ENCODE measurements around the gene NCBP2L. TPM values are rescaled to one million over a fixed set of nuclear protein-coding genes. Genes with fewer than 3 reads are reported as not detected.

Gene NCBP2L
- 1.0 TPM for total RNA-seq

GRCh38 chrX:107777536-107777832, at the start of gene NCBP2L:
NCBP2L (plus strand) TSS chrX:107777733; CDS start chrX:107794221, 16,488 bp downstream.
- Histone ChIP-seq H3K27ac (ENCODE audit: low read depth, low read length) (peak within 1 kb of the TSS; percentile 72), H3K27me3 (ENCODE audit: control insufficient read depth in 3 of 3, insufficient read depth in 3 of 3, low read length in 3 of 3) (peaks cover 0 to 10% (median 0%) of the 10 kb centered on the region in 3 donors), H3K9ac (ENCODE audit: low read depth in 1 of 3, low read length in 3 of 3) (peak within 1 kb of the TSS in 1 of 3 donors; percentile 86)

DNA sequence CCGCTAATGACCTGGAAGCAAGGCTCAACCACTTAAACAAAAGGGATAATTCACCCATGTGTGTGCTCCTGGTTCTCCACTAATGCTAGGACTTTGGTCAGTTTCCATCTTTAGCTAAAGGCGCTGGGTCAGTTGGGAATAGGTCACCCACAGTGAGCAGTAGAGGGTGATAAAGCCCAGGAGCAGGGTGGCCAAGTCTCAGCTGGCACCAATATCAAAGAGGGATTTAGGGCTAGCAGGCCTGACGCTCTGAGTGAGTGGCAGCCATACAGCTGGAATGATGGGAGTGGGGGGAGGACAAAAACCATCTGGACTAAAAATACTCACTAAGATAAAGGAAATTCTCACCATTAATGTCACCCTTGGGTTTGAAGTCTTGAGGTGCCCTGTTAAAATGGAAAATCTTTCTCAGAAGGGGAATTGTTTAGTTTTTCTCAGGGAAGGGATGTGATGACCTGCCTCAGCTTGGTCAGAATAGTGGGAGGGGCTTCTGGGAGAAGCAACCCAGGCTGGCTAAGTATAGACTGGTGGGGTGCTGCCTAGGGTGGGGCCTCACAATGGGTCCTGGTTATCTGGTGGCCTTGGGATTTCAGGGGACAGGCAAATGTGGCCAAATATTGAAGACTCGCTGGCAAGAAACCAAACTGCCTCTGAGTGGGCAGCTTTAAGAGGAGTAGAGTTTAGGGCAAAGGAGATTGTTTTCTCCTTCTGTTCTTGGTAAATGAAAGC, 49.0 kb upstream of the NCBP2L start:
- Histone ChIP-seq H3K27ac (ENCODE audit: low read depth, low read length) (peak overlapping the region; percentile 81), H3K4me3 (ENCODE audit: low read length in 3 of 3) (no peak overlapping the region), H3K27me3 (ENCODE audit: control insufficient read depth in 3 of 3, insufficient read depth in 3 of 3, low read length in 3 of 3) (peaks cover 0 to 7% (median 0%) of the 10 kb centered on the region in 3 donors), H3K36me3 (ENCODE audit: control insufficient read depth in 3 of 3, insufficient read depth in 3 of 3, low read length in 3 of 3) (no peaks in the 10 kb centered on the region), H3K9ac (ENCODE audit: low read depth in 1 of 3, low read length in 3 of 3) (peak overlapping the region in 2 of 3 donors; percentile 10 to 62), H3K4me1 (ENCODE audit: control insufficient read depth in 3 of 3, insufficient read depth in 3 of 3, low read length in 3 of 3) (peaks cover 84 to 94% (median 93%) of the 10 kb centered on the region in 3 donors), H3K9me3 (ENCODE audit: control insufficient read depth in 3 of 3, low read length in 3 of 3) (no peaks in the 10 kb centered on the region)

More at GRCh38 chrX:107777536-107777832, at the start of gene NCBP2L:
- peaks cover 11 to 23% (median 13%) of the 10 kb centered on the region in 3 donors for H3K4me1 ChIP-seq (ENCODE audit: control insufficient read depth in 3 of 3, insufficient read depth in 3 of 3, low read length in 3 of 3)
- H3K9me3 ChIP-seq (ENCODE audit: control insufficient read depth in 3 of 3, low read length in 3 of 3): no peaks in the 10 kb centered on the region
- peak within 1 kb of the TSS; percentile 74 to 80 (median 75) for H3K4me3 ChIP-seq (ENCODE audit: low read length in 3 of 3)
- no peaks in the 10 kb centered on the region for H3K36me3 ChIP-seq (ENCODE audit: control insufficient read depth in 3 of 3, insufficient read depth in 3 of 3, low read length in 3 of 3)

DNA sequence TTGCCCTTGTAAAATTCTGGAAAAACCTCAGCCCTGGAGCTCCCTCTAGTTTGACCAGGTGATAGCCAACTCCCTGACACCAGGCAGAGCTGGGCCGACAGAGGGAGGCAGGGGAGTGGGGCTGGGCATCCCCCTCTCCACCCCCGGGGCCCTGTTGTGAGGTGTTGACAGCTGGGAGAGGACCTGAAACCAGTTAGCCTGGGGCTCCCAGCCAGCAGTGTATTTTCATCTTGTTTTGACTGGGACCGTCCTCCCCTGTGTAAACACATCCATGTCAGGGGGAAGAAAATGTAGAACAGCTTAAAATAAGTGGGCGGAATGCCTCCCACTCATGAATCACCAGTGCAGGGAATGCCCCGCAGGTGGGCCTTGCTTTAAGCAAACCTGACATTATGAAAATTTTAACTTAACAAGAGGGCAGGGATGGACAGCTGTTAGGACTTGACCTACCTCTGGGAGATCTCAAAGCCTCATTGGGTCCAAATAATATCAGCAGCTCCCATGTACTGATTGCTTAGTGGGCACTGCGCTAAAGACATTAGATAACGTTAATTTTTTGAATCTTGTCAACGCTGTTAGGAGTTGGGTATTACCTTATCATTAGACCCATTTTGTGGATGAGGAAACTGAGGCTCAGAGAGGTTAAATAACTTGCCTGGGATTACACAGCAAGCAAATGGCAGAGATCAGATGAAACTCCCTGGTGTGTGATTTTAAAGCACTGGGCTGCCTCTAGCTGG, 47.8 kb upstream of the NCBP2L start:
- Histone ChIP-seq H3K4me1 (ENCODE audit: control insufficient read depth in 3 of 3, insufficient read depth in 3 of 3, low read length in 3 of 3) (peaks cover 86 to 93% (median 91%) of the 10 kb centered on the region in 3 donors), H3K9ac (ENCODE audit: low read depth in 1 of 3, low read length in 3 of 3) (peak overlapping the region in 2 of 3 donors; percentile 10 to 62), H3K9me3 (ENCODE audit: control insufficient read depth in 3 of 3, low read length in 3 of 3) (no peaks in the 10 kb centered on the region), H3K36me3 (ENCODE audit: control insufficient read depth in 3 of 3, insufficient read depth in 3 of 3, low read length in 3 of 3) (no peaks in the 10 kb centered on the region), H3K27ac (ENCODE audit: low read depth, low read length) (peak overlapping the region; percentile 81), H3K4me3 (ENCODE audit: low read length in 3 of 3) (no peak overlapping the region), H3K27me3 (ENCODE audit: control insufficient read depth in 3 of 3, insufficient read depth in 3 of 3, low read length in 3 of 3) (no peaks in the 10 kb centered on the region)

DNA sequence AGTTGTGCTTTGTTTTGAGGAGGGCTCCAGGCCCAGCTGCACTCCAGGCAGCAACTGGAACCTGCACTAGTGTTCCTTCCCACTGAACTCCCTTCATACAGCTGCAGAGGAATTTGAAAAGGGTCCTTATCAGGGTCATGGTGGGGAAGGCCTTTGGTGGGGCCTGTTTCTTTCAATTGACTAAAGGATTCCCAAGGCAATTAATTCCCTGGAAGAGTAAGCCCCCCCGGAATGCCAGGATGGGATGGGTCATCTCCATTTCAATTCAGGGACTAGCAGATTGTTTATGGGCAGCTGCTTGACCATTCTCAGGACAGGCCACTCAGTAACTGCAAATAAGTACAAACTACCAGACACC, 47.3 kb upstream of the NCBP2L start:
- H3K4me1 ChIP-seq (ENCODE audit: control insufficient read depth in 3 of 3, insufficient read depth in 3 of 3, low read length in 3 of 3): peaks cover 85 to 90% (median 86%) of the 10 kb centered on the region in 3 donors

GRCh38 chrX:107730991-107731766, 46.4 kb upstream of the NCBP2L start:
- H3K27me3 ChIP-seq (ENCODE audit: control insufficient read depth in 3 of 3, insufficient read depth in 3 of 3, low read length in 3 of 3): no peaks in the 10 kb centered on the region
- H3K27ac ChIP-seq (ENCODE audit: low read depth, low read length): peak overlapping the region; percentile 81
- peak overlapping the region in 2 of 3 donors; percentile 34 to 62 for H3K9ac ChIP-seq (ENCODE audit: low read depth in 1 of 3, low read length in 3 of 3)
- H3K4me1 ChIP-seq (ENCODE audit: control insufficient read depth in 3 of 3, insufficient read depth in 3 of 3, low read length in 3 of 3): peaks cover 79 to 90% (median 81%) of the 10 kb centered on the region in 3 donors
- H3K36me3 ChIP-seq (ENCODE audit: control insufficient read depth in 3 of 3, insufficient read depth in 3 of 3, low read length in 3 of 3): no peaks in the 10 kb centered on the region
- peak overlapping the region; percentile 30 to 56 (median 34) for H3K4me3 ChIP-seq (ENCODE audit: low read length in 3 of 3)
- H3K9me3 ChIP-seq (ENCODE audit: control insufficient read depth in 3 of 3, low read length in 3 of 3): no peaks in the 10 kb centered on the region

More for the DNA sequence above, 47.3 kb upstream of the NCBP2L start:
- Histone ChIP-seq H3K36me3 (ENCODE audit: control insufficient read depth in 3 of 3, insufficient read depth in 3 of 3, low read length in 3 of 3) (no peaks in the 10 kb centered on the region), H3K9ac (ENCODE audit: low read depth in 1 of 3, low read length in 3 of 3) (peak overlapping the region in 1 of 3 donors; percentile 62), H3K27ac (ENCODE audit: low read depth, low read length) (peak overlapping the region; percentile 81), H3K27me3 (ENCODE audit: control insufficient read depth in 3 of 3, insufficient read depth in 3 of 3, low read length in 3 of 3) (no peaks in the 10 kb centered on the region), H3K9me3 (ENCODE audit: control insufficient read depth in 3 of 3, low read length in 3 of 3) (no peaks in the 10 kb centered on the region), H3K4me3 (ENCODE audit: low read length in 3 of 3) (no peak overlapping the region)

- no peaks in the 10 kb centered on the region for H3K36me3 ChIP-seq (ENCODE audit: control insufficient read depth in 3 of 3, insufficient read depth in 3 of 3, low read length in 3 of 3)
- H3K4me3 ChIP-seq (ENCODE audit: low read length in 3 of 3): peak overlapping the region; percentile 30 to 56 (median 34)
- peaks cover 72 to 83% (median 74%) of the 10 kb centered on the region in 3 donors for H3K4me1 ChIP-seq (ENCODE audit: control insufficient read depth in 3 of 3, insufficient read depth in 3 of 3, low read length in 3 of 3)
- peak overlapping the region in 2 of 3 donors; percentile 25 to 34 for H3K9ac ChIP-seq (ENCODE audit: low read depth in 1 of 3, low read length in 3 of 3)
- H3K27ac ChIP-seq (ENCODE audit: low read depth, low read length): peak overlapping the region; percentile 81
- H3K27me3 ChIP-seq (ENCODE audit: control insufficient read depth in 3 of 3, insufficient read depth in 3 of 3, low read length in 3 of 3): no peaks in the 10 kb centered on the region
- no peaks in the 10 kb centered on the region for H3K9me3 ChIP-seq (ENCODE audit: control insufficient read depth in 3 of 3, low read length in 3 of 3)
Observed at GRCh38 chrX:107731831-107732502, 45.6 kb upstream of the NCBP2L start.

GRCh38 chrX:107733686-107734085, 43.8 kb upstream of the NCBP2L start:
- peaks cover 65 to 78% (median 76%) of the 10 kb centered on the region in 3 donors for H3K4me1 ChIP-seq (ENCODE audit: control insufficient read depth in 3 of 3, insufficient read depth in 3 of 3, low read length in 3 of 3)

DNA sequence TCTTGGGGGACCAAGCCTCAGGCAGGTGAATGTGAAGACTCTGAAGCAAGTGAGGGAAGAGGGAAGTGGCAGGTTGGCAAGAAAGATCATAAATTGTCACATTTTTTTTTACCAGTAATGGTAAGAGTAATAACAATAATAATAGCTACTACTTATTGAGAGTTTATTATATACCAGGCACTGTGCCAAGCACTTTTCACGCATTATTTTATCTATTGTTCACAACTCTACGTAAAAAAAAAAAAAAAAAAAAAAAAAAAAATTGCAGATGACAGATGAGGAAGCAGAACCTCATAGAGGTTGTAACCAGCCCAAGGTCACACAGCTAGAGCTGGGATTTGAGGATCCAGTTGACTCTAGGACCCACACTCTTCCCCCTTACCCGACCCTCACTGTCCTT, 42.9 kb upstream of the NCBP2L start:
- Histone ChIP-seq H3K4me1 (ENCODE audit: control insufficient read depth in 3 of 3, insufficient read depth in 3 of 3, low read length in 3 of 3) (peaks cover 64 to 79% (median 76%) of the 10 kb centered on the region in 3 donors), H3K9me3 (ENCODE audit: control insufficient read depth in 3 of 3, low read length in 3 of 3) (no peaks in the 10 kb centered on the region), H3K27ac (ENCODE audit: low read depth, low read length) (no peak overlapping the region)

More at GRCh38 chrX:107733686-107734085, 43.8 kb upstream of the NCBP2L start:
- H3K9me3 ChIP-seq (ENCODE audit: control insufficient read depth in 3 of 3, low read length in 3 of 3): no peaks in the 10 kb centered on the region
- no peak overlapping the region for H3K9ac ChIP-seq (ENCODE audit: low read depth in 1 of 3, low read length in 3 of 3)
- no peaks in the 10 kb centered on the region for H3K36me3 ChIP-seq (ENCODE audit: control insufficient read depth in 3 of 3, insufficient read depth in 3 of 3, low read length in 3 of 3)
- no peak overlapping the region for H3K27ac ChIP-seq (ENCODE audit: low read depth, low read length)
- peaks cover 0 to 5% (median 0%) of the 10 kb centered on the region in 3 donors for H3K27me3 ChIP-seq (ENCODE audit: control insufficient read depth in 3 of 3, insufficient read depth in 3 of 3, low read length in 3 of 3)
- no peak overlapping the region for H3K4me3 ChIP-seq (ENCODE audit: low read length in 3 of 3)

DNA sequence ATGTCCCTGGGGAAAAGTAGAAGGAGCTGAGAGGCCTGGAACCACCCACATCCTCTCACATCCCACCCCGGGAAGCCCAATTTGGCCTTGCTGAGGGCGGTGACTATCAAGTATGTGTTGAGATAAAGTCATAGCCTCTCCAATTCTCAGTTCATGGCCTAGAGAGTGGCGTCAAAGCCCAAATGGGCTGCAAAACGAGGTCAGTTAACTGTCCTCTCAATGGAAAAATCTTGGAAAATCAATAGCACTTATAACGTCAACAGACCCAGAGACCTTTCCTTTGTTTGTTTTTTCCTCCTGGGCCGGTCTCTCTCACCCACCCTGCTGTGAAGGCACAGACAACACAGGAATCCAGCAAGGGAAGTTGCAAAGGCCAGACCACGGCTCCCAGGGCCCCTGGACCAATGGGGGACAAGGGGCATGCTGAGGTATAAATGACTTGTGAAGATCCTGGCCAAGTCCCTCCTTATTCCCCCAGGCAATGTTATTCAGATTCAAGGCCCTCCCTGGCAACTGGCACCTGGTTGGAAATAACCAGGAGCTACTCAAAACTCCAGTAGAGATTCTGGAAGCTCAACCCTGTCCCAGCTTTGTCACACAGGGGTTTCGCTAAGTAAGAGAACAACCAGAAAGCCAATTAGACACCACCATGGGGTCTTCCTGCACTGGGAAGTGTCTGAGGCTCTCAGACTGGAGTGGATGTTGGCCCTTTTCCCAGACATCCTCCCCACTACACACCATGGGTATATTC, 40.6 kb upstream of the NCBP2L start:
- no peak overlapping the region for H3K9ac ChIP-seq (ENCODE audit: low read depth in 1 of 3, low read length in 3 of 3)
- H3K4me3 ChIP-seq (ENCODE audit: low read length in 3 of 3): no peak overlapping the region
- H3K27ac ChIP-seq (ENCODE audit: low read depth, low read length): no peak overlapping the region
- H3K36me3 ChIP-seq (ENCODE audit: control insufficient read depth in 3 of 3, insufficient read depth in 3 of 3, low read length in 3 of 3): no peaks in the 10 kb centered on the region
- no peaks in the 10 kb centered on the region for H3K9me3 ChIP-seq (ENCODE audit: control insufficient read depth in 3 of 3, low read length in 3 of 3)
- H3K4me1 ChIP-seq (ENCODE audit: control insufficient read depth in 3 of 3, insufficient read depth in 3 of 3, low read length in 3 of 3): peaks cover 60 to 78% (median 77%) of the 10 kb centered on the region in 3 donors
- H3K27me3 ChIP-seq (ENCODE audit: control insufficient read depth in 3 of 3, insufficient read depth in 3 of 3, low read length in 3 of 3): peaks cover 0 to 10% (median 0%) of the 10 kb centered on the region in 3 donors

More for the DNA sequence above, 42.9 kb upstream of the NCBP2L start:
- Histone ChIP-seq H3K4me3 (ENCODE audit: low read length in 3 of 3) (no peak overlapping the region), H3K9ac (ENCODE audit: low read depth in 1 of 3, low read length in 3 of 3) (no peak overlapping the region), H3K27me3 (ENCODE audit: control insufficient read depth in 3 of 3, insufficient read depth in 3 of 3, low read length in 3 of 3) (peaks cover 0 to 10% (median 0%) of the 10 kb centered on the region in 3 donors), H3K36me3 (ENCODE audit: control insufficient read depth in 3 of 3, insufficient read depth in 3 of 3, low read length in 3 of 3) (no peaks in the 10 kb centered on the region)

Data from skeletal muscle tissue (tissue), 4 donors.